HG03575 (cell line): ENCODE data around the gene RXYLT1.
A peak's percentile ranks its signal among the peaks of the same experiment; 100 is the strongest.
"Not testable (repeated sequence)": the region's sequence is repeated elsewhere in the genome, so short reads cannot be mapped to it uniquely, and the experiment has no call there.

ENCODE experiments used
- ATAC-seq: cut with Tn5 transposase; IDR thresholded peaks from one replicate; pipeline ENCODE4 v1.9.1; 2021; ENCODE audit not compliant: unreplicated experiment, insufficient number of reproducible peaks, low FRiP score; ENCODE audit errors: extremely low read depth

The RXYLT1 gene

DNA sequence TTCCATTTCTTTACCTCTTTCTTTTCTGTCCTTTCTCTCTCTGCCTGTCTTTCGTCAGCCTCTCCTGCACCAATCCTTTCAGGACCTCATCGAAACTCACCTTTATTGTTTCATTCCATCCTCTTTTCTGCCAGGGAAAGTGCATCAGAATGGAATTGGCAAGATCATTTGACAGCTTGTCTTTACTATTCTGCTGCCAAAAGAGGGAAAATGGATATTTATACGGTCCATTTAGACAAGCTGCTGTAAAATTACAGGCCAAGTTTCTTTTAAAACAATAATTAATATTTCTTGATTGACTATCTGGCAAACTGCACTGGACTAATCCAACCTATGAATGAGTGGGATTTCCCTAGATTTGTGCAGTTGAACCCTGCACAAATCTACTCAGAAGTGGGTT, 57.2 kb downstream of the RXYLT1 start:
- ATAC-seq, result no peak

DNA sequence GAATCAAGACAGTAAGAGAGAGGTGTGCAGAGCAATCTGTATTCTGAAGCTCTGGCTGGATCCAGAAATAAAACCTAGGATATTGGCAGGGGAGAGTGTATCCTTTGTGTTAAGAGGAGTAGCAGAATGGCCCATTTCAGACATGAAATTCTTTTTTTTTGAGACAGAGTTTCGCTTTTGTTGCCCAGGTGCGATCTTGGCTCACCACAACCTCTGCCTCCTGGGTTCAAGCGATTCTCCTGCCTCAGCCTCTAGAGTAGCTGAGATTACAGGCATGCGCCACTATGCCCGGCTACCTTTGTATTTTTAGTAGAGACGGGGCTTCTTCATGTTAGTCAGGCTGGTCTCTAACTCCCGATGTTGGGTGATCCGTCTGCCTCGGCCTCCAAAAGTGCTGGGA, 58.7 kb downstream of the RXYLT1 start:
- ATAC-seq, result no peak

DNA sequence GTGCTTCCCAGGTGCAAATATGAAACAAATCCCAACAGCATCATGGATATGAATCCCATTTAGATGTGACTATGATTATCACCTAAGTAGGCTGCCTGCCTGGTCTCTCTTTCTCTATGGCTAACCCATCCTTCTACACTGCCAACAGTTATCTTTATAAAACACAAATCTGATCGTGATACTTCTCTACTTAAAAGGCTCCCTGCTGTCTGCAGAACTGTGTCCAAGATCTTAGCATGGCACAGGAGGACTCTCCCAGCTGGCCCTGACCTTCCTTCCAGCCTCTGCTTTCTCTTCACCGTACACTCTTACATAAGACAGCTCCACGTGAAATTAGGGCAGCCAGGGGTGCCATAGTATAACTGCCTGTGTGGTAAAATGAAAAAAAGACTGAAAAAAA, 61.3 kb downstream of the RXYLT1 start:
- ATAC-seq, result no peak

DNA sequence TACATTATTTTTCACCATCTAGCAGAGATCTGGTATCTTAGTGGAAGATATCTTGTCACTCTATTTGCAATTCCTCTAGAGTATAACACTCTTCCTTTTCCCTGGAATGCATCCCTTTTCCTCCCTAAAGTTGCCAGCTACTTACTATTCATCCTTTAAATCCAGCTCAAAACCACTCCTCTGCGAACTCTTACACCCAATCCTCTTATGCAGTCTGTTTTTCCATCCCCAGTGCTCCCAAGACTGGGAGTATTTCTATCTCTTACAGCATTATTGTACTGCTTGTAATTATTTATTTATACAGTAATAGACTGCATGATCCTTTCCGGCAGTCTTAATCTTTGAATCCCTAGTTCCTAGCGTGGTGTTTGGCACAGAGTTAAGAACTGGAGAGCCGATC, 61.9 kb downstream of the RXYLT1 start:
- ATAC-seq, result no peak

DNA sequence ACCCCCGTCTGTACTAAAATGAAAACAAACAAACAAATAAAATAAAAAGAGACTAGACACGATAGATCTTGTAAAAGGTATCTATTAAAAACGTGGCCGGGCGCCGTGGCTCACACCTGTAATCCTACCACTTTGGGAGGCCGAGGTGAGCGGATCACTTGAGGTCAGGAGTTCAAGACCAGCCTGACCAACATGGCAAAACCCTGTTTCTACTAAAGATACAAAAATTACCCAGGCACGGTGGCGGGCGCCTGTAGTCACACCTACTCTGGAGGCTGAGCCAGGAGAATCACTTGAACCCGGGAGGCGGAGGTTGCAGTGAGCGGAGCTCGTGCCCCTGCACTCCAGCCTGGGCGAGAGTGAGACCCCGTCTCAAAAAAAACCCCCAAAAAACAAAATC, 63.0 kb downstream of the RXYLT1 start:
- ATAC-seq, result not testable (repeated sequence)

DNA sequence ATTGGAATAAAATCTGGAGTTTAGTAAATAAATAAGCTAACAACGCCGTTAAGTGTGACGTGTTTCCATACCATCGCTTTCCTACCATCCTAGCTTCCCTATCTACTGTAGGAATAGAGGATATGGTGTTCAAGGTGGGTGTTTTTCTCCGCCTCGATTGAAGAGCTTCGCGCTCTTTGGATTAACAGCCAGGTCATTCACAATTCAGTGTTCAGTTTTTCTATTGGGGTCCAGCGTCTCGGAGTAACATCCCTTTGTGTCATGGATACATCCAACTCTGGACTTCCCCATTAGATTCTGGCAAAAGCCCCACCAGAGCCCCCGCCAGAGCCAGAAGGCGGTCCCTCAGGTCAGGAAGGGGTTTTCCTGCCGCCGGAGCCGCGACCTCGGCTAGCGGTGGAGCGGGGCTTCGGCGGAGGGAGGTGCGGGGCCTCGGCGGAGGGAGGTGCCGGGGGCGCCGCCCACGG, 63.6 kb downstream of the RXYLT1 start:
- no peak for ATAC-seq

DNA sequence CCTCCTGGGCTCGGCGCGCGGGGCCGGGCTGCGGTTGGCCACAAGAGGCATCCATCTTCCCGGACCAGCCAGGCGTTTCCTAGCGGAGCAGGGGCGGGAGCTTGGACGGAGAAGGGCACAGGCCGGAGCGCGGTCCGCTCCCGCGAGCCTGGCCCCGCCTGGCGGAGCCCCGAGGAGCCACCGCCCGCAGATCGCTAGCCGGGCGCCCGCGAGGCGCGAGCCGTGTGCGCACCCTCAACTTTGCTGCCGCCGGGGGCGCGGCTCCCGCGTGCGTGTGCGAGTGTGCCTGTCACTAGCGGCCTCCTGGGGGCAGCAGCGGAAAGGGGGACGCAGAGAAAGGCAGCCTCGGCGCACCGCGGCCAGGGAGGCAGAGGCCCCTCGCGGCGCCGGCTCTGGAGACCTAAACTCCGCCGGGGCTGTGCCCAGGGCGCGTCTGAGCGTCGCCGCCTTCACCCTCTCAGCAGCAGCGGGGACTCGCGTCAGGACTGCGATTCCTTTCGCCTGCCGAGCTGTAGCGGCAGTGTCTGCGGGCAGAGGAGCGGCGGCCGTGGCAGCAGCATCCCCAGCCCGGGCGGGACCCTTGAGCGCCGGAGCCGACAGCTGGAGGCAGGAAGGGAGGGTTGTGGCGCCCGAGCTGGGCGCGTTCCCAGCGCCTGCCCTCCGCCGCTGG, 64.1 kb downstream of the RXYLT1 start:
- peak; percentile 89 for ATAC-seq

DNA sequence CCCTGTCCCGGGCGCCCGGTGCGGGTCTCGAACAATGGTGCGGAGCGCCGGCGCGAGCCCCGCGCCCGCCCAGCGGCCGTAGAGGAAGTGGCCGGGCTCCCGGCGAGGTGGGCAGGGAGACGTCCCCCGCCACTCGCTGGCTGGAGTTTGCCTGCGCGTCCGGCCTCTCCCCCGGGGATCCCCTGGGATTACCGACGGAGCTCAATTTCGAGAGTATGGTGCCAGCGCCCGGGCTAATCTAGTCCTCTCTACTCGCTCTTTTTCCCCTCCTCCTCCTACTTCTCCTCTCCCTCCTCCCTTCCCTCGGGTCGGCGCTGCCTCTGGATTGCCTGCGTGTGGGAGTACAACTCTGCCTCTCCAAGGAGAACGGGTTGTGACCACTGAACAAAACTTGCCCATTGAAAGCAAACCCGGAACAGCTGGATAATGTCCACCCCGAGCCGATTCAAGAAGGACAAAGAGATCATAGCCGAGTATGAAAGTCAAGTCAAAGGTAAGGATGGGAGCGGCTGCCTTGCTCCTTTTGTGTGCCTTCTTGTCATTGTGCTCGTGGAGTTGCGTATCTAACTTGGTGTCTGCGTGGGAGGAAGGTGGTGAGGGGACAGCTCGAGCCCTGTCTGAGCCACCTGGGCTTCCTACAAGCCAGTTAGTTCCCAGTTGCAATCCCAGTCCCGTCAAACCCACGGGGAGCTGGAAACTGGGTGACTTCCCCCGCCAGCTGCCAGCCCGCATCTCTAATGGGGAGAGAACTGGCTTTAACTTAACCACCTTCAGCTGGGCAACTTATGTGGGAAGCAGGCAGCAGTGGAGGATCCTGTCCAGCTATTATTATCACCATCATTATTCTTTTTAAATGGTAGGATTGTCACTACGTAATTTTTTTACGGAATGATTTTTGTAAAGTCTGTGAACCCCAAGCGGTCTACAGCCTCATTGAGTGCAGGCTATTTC, 65.0 kb downstream of the RXYLT1 start, which contains the start of gene SRGAP1:
TSS of gene SRGAP1 (plus strand) at position 310 of the 951 bp plus-strand sequence. CDS start at position 427, 117 bp downstream.
- ATAC-seq, result no peak

DNA sequence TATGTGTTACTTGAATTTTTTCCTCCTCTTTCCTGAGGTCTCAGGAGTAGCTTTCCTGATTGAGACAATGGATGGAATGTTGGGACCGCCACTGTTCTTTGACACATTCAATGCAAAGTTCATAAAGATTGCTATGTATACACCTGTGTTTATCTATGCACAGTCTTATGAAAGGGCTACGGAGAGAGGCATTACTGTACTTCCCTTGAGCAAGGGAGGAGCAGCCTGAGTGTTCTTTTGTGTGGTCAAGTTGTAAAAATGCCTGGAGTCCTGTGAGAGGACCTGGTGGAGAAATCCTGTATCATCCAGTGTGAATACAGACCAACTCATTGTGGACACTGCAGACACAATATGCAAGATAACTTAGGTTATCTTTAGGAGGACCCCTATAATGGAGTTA, 66.0 kb downstream of the RXYLT1 start:
- ATAC-seq, result no peak

DNA sequence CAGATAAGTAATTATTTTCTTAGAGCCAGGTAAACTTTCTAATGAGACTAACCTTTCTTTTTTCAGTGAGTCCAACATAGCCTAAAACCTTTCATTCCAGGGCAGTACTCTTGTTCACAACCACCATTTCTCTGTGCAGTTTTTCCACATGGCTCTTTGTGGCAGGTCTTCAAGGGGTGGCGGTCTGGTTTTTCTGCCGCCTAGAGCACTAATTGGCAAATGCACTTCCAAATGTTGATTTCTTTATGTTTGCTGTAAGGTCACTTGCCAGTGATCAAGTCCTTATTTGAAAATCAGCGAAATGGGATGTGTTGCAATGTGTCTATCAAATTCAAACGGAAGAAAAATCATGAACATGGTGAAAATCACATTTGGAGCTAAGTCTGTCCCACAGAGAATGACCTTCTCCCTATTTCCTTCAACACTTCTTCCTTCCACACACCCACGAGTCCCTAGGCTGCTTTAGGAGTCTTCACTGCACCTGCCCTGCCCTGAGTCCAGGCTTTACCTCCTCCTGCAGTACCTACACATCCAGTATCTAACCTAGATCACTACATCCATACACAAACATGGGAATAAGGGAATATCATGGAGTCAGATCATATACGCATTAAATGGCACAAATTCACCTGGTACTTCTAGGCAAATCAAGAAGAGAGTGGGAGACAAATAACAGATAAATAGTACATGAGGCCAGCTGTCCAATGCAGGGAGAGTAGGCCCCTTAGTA, 66.7 kb downstream of the RXYLT1 start:
- ATAC-seq, result no peak

DNA sequence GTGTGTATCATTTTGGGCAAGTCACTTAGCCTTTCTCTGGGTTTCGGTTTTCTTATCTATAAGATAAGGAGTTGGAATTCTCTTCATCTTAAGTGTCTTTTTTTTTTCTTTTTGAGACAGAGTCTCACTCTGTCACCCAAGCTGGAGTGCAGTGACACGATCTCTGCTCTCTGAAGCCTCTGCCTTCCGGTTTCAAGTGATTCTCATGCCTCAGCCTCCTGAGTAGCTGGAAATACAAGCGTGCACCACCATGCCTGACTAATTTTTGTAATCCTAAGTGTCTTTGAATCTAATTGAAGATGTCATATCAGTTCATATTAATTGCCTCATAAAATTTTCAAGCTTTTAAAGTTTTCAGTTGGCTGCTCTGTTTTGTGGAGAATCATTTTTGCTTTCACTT, 68.7 kb downstream of the RXYLT1 start:
- ATAC-seq, result no peak

DNA sequence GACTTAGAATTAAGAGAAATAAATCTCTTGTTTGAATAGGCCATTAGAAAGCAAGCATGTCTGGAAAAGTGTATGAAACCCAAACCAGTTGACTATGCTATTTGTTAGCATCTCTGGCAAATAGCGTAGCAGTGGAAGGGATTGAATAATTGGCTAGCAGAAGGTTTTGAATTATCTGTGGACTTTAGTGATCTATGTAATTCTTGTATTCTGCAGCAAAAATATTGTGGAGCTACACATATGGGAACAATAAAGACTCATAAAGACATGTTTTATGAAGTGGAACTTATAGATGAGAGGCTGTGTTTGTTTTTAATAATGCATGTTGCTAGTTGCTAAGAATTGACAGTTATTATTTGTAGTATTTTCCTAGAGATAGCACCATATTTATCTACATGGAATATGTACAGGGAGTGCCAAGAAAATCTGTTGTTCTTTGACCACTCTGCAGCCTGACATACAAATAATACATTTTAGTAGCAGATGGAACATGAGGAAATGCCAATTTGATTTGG, 69.5 kb downstream of the RXYLT1 start:
- no peak for ATAC-seq

DNA sequence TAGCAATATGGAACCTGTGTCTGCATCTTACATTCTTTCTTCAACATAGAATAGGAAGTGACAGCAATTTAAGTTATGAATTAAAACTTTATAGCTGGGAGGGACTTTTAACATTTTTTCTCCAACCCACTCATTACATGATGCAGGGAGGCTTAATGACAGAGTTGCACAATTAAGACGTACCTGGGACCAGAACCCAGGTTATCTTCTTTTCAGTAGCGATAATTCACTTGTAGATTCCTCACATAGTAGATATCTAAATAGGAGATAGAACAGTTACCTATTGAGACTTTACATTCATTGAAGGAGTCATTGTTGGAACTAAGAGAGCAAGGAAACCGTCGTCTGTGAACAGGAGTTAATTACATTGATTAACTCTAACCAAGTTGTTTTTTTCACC, 69.9 kb downstream of the RXYLT1 start:
- no peak for ATAC-seq

DNA sequence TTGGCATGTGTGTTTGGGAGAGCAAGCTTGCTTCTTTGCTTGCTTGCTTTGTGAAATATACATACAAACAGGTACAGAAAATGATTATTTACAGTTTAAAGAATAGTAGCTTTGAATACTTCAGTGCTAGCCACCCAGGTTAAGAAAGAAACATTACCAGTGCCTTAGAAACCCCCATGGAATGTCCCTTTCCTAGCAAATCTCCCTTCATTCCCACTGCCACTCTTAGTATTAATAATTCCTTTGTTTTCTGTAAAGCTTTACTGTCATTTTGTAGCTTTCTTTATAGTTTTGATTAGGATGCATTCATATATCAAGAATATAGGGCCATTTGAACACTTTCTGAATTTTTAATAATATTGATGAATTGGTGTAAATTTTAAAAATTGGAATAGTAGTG, 74.3 kb downstream of the RXYLT1 start:
- ATAC-seq, result no peak

DNA sequence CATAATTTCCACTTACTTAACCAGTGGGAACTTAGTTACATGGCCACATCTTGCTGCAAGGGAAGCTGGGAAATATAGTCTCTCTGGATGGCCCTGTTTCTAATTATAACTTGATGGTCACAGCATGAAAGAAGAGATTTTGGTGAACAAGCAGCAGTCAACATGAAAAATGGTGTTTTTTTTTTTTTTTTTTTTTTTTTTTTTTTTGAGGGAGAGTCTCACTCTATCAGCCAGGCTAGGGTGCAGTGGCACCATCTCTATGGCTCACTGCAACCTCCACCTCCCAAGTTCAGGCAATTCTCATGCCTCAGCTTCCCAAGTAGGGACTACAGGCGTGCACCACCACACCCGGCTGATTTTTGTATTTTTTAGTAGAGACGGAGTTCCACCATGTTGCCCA, 75.6 kb downstream of the RXYLT1 start:
- ATAC-seq, result no peak

DNA sequence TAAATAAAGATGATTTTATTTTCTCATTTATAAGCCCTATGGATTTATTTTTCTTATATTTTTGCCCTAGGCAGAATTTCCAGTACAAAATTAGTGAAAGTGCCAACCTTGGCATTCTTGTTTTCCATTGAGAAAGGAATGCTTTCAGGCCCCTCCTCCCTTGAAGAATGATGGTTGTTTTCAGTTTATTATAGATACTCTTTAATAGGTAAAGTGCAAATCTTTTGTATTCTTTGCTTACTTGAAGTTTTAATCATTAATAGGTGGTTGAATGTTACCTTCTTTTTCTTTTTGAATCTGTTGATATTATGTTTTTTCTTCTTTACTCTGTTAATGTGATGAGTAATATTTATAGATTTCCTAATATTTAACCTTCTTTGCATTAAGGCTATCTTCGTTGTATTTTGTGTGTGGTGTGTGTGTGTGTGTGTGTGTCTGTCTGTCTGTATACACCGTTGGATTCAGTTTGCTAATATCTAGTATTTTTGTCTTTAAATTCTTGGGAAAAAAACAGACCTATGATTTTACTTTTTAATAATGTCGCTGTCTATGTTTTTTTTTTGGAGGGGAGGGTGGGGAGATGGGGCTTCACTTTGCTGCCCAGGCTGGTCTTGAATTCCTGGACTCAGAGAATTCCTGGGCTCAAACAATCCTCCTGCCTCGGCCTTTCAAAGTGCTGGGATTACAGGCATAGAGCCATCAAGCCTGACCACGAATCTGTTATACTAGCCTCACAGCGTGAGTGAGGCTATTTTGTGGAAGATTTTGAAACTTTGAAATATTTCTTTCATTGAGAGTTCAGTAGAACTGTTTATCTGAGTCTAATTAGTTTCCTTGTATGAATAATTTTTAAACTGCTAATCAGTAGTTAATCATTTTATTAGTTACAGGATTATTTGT, 78.3 kb downstream of the RXYLT1 start:
- no peak for ATAC-seq
